ENCODE results near the gene CBLN3.

The CBLN3 gene

DNA sequence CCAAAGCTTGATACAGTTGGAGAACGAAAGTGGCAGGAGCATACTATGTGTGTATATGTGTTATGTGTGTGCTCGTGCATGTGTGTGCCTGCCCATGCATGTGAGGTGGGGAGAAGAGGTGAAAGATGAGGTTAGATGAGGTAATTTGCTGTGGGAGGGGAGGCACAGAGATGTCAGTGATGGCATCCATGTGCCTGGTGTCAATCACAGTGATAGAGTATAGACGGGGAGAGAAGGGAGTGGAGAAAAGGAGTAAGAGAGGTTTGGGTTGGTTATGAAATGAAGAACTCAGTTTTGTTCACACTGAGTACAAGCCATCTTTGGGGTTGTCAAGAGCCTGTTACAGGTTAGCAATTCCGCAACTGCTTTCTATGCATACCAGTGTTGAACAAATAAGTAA is 45.3 kb downstream of the CBLN3 start:
- Histone ChIP-seq H3K27me3 (ENCODE audit: insufficient read depth, insufficient read length) (no peaks in the 10 kb centered on the region), H3K36me3 (ENCODE audit: insufficient read depth, insufficient read length, low read length) (no peaks in the 10 kb centered on the region), H3K4me3 (ENCODE audit: insufficient read length, low read depth) (no peak overlapping the region), H3K9ac (ENCODE audit: insufficient read length, low read depth) (no peak overlapping the region), H3K9me3 (ENCODE audit: insufficient read depth, low read length) (no peaks in the 10 kb centered on the region), H3K4me1 (ENCODE audit: insufficient read depth, insufficient read length) (peaks cover 3% of the 10 kb centered on the region)
- no peak for DNase-seq (ENCODE audit: low read depth, low spot score)
- TF ChIP-seq SUZ12 (IDR thresholded peaks at IDR 0.05; ENCODE audit: extremely low read depth, insufficient read depth, insufficient read length), result no peak
- TF ChIP-seq YY1 (IDR thresholded peaks at IDR 0.05; ENCODE audit: insufficient read depth, insufficient read length), result no peak
- TF ChIP-seq ZNF274 (IDR thresholded peaks at IDR 0.05; ENCODE audit: low read depth, low read length), result no peak

DNA sequence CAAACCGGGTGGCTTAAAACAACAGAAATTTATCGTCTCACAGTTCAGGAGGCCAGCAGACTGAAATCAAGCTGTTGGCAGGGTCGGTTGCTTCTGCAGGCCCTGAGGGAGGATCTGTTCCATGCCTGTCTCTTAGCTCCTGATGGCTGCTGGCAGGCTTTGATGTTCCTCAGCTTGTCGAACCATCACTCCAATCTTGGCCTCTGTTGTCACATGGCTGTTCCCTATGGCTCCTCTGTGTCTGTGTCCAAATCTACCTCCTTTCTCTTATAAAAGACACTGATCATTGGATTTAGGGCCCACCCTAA is 47.5 kb downstream of the CBLN3 start:
- no peak for DNase-seq (ENCODE audit: low read depth, low spot score)
- H3K9ac ChIP-seq (ENCODE audit: insufficient read length, low read depth), result no peak overlapping the region
- H3K27me3 ChIP-seq (ENCODE audit: insufficient read depth, insufficient read length), result no peaks in the 10 kb centered on the region
- TF ChIP-seq ZNF274 (IDR thresholded peaks at IDR 0.05; ENCODE audit: low read depth, low read length) (no peak), SUZ12 (IDR thresholded peaks at IDR 0.05; ENCODE audit: extremely low read depth, insufficient read depth, insufficient read length) (no peak), YY1 (IDR thresholded peaks at IDR 0.05; ENCODE audit: insufficient read depth, insufficient read length) (no peak)
- H3K36me3 ChIP-seq (ENCODE audit: insufficient read depth, insufficient read length, low read length), result no peaks in the 10 kb centered on the region
- H3K4me1 ChIP-seq (ENCODE audit: insufficient read depth, insufficient read length), result peaks cover 19% of the 10 kb centered on the region
- no peak overlapping the region for H3K4me3 ChIP-seq (ENCODE audit: insufficient read length, low read depth)
- no peaks in the 10 kb centered on the region for H3K9me3 ChIP-seq (ENCODE audit: insufficient read depth, low read length)

DNA sequence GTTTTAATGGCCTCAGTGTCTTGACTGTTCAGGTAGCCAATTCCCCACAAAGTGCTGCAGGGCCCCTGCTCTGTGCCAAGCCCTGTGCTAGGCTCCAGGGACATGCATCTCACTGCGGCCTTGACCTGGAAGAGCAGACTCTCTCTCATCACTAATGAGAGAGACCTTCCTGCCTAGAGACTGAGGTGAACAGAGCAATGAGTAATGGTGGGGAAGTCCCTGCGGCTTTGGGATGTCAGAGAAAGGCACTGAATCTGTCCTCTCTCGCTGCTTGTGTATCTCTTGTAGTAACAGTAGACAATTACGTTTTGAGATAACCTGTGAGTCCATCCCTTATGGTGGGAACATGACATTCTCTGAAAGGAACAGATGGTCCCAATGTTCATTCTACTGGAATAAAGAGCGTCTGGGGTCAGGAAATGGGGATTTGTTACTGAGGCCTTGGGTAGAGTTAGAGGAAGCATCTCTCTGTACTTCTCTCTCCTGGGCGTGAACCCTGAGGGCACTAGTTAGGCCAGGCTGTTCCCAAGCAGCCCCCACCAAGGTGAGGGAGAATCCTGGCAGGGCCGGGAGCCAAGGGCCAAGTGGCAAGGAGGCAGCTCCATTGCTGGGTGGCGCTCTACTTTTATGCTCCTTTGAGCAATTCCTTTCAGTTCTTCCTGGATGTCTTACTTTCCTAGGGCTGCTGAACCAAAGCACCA is 48.0 kb downstream of the CBLN3 start:
- no peaks in the 10 kb centered on the region for H3K27me3 ChIP-seq (ENCODE audit: insufficient read depth, insufficient read length)
- no peak for DNase-seq (ENCODE audit: low read depth, low spot score)
- H3K36me3 ChIP-seq (ENCODE audit: insufficient read depth, insufficient read length, low read length), result no peaks in the 10 kb centered on the region
- H3K9ac ChIP-seq (ENCODE audit: insufficient read length, low read depth), result no peak overlapping the region
- TF ChIP-seq SUZ12 (IDR thresholded peaks at IDR 0.05; ENCODE audit: extremely low read depth, insufficient read depth, insufficient read length) (no peak), ZNF274 (IDR thresholded peaks at IDR 0.05; ENCODE audit: low read depth, low read length) (no peak), YY1 (IDR thresholded peaks at IDR 0.05; ENCODE audit: insufficient read depth, insufficient read length) (no peak)
- peaks cover 19% of the 10 kb centered on the region for H3K4me1 ChIP-seq (ENCODE audit: insufficient read depth, insufficient read length)
- no peak overlapping the region for H3K4me3 ChIP-seq (ENCODE audit: insufficient read length, low read depth)
- H3K9me3 ChIP-seq (ENCODE audit: insufficient read depth, low read length), result no peaks in the 10 kb centered on the region

DNA sequence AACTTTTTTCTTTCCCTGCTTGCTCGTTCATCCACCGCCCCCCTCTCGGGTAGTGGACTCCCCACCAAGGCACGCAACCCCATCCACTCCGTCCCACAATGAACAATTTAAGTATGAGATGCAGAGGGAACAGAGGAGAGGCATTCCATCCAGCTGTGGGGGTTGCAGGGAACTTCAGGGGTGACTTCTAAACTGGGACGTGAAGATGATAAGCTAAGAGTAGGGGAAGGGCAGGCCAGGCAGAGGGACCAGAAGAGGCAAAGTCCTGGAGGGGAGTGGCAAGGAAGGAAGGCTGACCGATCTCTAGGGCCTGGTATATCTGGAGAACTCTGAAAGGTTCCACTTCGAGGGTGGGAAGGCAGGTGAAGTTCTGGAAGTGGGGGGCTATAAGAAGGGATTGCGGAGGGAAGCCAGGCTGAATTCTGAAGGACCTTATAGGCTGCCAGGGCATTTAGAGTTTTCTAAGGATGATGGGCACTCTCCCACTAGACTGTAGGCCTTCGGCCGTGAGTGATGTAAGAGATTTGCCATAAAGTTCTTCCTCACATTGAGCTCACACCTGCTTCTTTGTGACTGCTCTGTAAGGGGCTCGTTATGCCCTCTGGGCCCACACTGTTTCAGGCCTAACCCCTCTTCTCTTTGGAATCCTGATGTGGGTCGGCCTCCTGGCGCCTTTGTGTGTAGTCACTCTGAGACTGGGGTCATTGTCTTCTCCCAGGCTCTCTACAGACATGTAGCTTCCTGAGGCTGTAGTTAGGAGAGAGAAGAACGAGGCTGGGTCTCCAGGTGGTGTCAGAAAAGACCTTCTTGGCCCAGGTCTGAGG is 49.3 kb downstream of the CBLN3 start:
- Histone ChIP-seq H3K4me1 (ENCODE audit: insufficient read depth, insufficient read length) (peaks cover 19% of the 10 kb centered on the region), H3K4me3 (ENCODE audit: insufficient read length, low read depth) (no peak overlapping the region)
- DNase-seq (ENCODE audit: low read depth, low spot score), result no peak

DNA sequence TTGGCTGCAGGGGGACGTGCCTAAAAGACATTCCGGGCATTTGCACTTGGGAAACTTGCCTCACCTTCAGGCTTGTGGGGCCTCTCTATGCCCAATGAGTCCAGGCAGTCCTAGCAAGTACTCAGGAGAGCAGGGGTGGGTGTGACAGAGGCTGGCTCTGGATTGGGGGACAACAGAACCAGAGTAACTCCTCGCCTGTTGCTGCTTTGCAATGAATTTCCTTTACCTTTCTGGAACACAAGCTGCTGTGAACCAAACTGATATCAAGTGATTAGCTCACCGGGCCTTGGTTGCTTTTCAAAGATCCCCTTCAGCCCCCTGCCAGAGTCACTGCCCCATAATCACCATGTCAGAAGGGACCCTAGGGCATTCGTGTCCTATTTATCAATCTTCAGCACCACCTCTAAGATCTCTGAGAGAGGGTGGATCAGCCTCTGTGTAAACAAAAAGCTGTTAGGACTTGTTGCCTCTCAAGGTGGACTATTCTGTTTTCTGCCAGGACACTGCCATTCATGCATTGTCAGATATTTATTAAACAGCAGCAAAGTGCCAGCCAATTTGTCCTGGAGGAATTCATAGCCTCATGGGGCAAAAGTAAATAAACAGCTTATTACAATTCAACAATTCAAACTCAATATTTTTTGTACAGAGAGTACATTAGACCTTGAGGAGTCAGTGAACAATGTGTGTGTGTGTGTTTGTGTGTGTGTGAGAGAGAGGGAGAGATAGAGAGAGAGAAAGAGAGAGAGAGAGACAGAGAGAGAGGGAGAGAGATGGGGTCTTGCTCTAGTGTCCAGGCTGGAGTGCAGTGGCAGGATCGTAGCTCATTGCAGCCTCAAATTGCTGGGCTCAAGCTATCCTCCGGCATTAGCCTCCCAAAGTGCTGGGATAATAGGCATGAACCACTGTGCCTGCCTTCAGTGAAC is 50.2 kb downstream of the CBLN3 start:
- Histone ChIP-seq H3K4me3 (ENCODE audit: insufficient read length, low read depth) (no peak overlapping the region), H3K4me1 (ENCODE audit: insufficient read depth, insufficient read length) (peaks cover 19% of the 10 kb centered on the region), H3K27me3 (ENCODE audit: insufficient read depth, insufficient read length) (no peaks in the 10 kb centered on the region), H3K9ac (ENCODE audit: insufficient read length, low read depth) (no peak overlapping the region), H3K36me3 (ENCODE audit: insufficient read depth, insufficient read length, low read length) (no peaks in the 10 kb centered on the region), H3K9me3 (ENCODE audit: insufficient read depth, low read length) (no peaks in the 10 kb centered on the region)
- TF ChIP-seq SUZ12 (IDR thresholded peaks at IDR 0.05; ENCODE audit: extremely low read depth, insufficient read depth, insufficient read length), result no peak
- no peak for TF ChIP-seq YY1 (IDR thresholded peaks at IDR 0.05; ENCODE audit: insufficient read depth, insufficient read length)
- TF ChIP-seq ZNF274 (IDR thresholded peaks at IDR 0.05; ENCODE audit: low read depth, low read length), result no peak
- no peak for DNase-seq (ENCODE audit: low read depth, low spot score)

More for the DNA sequence above, 49.3 kb downstream of the CBLN3 start:
- TF ChIP-seq SUZ12 (IDR thresholded peaks at IDR 0.05; ENCODE audit: extremely low read depth, insufficient read depth, insufficient read length), result no peak
- no peak for TF ChIP-seq ZNF274 (IDR thresholded peaks at IDR 0.05; ENCODE audit: low read depth, low read length)
- no peak for TF ChIP-seq YY1 (IDR thresholded peaks at IDR 0.05; ENCODE audit: insufficient read depth, insufficient read length)
- no peaks in the 10 kb centered on the region for H3K27me3 ChIP-seq (ENCODE audit: insufficient read depth, insufficient read length)
- H3K9me3 ChIP-seq (ENCODE audit: insufficient read depth, low read length), result no peaks in the 10 kb centered on the region
- H3K9ac ChIP-seq (ENCODE audit: insufficient read length, low read depth), result no peak overlapping the region
- no peaks in the 10 kb centered on the region for H3K36me3 ChIP-seq (ENCODE audit: insufficient read depth, insufficient read length, low read length)

DNA sequence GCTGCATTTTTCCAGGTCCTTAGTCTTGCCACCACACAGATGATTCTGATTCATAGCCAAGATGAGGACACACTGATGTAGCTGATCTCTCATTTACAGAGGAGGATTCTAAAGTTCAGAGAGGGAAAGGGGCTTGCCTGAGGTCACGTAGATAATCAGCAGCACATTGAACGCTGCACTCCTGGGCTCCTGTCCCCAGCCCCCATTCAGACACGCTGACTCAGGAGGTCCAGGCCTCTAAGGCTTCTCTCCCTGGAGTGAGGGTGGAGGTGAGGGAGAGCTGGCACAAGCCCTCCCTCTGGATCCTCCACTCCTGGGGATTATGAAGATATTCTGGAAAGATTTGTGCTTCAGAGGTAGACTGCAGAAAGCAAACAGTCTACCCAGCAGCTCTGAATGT is 51.1 kb downstream of the CBLN3 start:
- no peaks in the 10 kb centered on the region for H3K27me3 ChIP-seq (ENCODE audit: insufficient read depth, insufficient read length)
- H3K4me3 ChIP-seq (ENCODE audit: insufficient read length, low read depth), result no peak overlapping the region
- peaks cover 19% of the 10 kb centered on the region for H3K4me1 ChIP-seq (ENCODE audit: insufficient read depth, insufficient read length)
- H3K36me3 ChIP-seq (ENCODE audit: insufficient read depth, insufficient read length, low read length), result peaks cover 7% of the 10 kb centered on the region
- no peak for DNase-seq (ENCODE audit: low read depth, low spot score)
- H3K9ac ChIP-seq (ENCODE audit: insufficient read length, low read depth), result no peak overlapping the region
- H3K9me3 ChIP-seq (ENCODE audit: insufficient read depth, low read length), result no peaks in the 10 kb centered on the region
- TF ChIP-seq SUZ12 (IDR thresholded peaks at IDR 0.05; ENCODE audit: extremely low read depth, insufficient read depth, insufficient read length), result no peak
- no peak for TF ChIP-seq YY1 (IDR thresholded peaks at IDR 0.05; ENCODE audit: insufficient read depth, insufficient read length)
- TF ChIP-seq ZNF274 (IDR thresholded peaks at IDR 0.05; ENCODE audit: low read depth, low read length), result no peak
